ENCODE measurements around the gene NPAS2.

DNA sequence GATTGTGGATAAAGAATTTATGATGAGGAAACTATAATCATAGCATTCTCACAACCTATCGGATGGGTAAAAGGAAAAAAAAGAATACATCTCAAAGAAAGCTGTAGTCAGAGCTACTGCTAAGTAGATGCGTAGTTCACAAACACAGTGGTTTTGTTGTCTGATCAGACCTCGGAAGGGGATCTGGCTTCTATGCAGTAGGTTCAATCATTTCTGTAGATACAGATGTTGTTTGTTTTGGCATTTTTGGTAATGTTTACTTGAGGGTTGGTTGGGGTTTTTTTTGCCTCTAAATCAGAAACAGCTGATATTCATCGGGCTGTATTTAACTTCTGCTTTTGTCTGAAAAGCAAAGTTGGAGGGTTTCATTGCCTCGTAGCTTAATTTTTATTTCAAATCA is 42.1 kb downstream of the NPAS2 start:
- TF ChIP-seq POLR2AphosphoS5 (IDR thresholded peaks at IDR 0.05) (no peak), POLR2A (IDR thresholded peaks at IDR 0.05) (no peak)
